GM10248 (cell line): ENCODE results near the gene NTF3.
"Not testable (repeated sequence)": the region's sequence is repeated elsewhere in the genome, so short reads cannot be mapped to it uniquely, and the experiment has no call there.

ENCODE experiments used
- CTCF ChIA-PET: fragments of 300-600 bp; sonication (Branson Sonifier 250); formaldehyde crosslinking; extraction: SDS; loops from one replicate; lab custom pipeline; 2021; ENCODE audit warnings: antibody characterized with exemption; lab: Yijun Ruan, JAX
- POLR2A ChIA-PET: fragments of 350-650 bp; sonication (Branson Sonifier 250); formaldehyde crosslinking; extraction: SDS; loops from one replicate; lab custom pipeline; 2020; ENCODE audit warnings: antibody characterized with exemption; lab: Yijun Ruan, JAX
- DNase-seq: peaks from one replicate; pipeline ENCODE4 v3.0.0; 2012; ENCODE audit errors: extremely low spot score
- CTCF ChIP-seq: IDR thresholded peaks from 2 replicates; pipeline ENCODE4 v1.5.1; 2012; ENCODE audit warnings: mild to moderate bottlenecking, low read depth; ENCODE audit errors: extremely low read depth, missing control alignments, control extremely low read depth

Gene NTF3

DNA sequence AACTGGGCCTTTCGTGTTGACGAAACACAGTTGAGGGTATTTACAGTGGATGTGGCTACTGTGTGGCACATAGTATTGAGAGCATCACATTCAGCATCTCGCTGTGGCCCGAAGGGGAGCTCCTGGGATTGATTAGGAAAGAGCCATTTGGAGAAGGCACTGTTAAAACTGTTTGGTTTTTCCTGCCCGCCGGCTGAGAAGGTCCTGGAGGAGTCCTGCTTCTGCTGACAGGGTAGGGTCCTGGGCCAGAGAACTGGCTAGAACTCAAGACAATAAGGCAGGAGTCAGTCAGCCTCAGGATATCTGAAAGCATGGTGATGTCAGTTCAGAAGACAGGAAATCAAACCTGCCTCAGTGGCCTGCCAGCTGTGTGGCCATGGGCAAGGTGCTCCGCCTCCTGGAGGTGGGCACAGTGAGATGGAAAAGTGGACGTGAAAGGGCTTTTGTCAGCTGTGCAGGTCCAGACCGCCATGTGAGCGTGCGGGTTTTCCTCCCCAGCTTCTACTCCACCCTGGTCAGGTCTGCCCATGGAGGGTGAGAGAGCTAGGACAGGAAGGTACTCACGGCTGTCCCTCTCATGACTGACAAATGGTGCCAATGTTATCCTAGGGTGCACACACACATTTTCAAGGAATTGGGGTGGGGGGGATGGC lies 92.3 kb downstream of the NTF3 start:
- no peak for TF ChIP-seq CTCF
- no peak for DNase-seq
- ChIA-PET POLR2A (no interaction called here), CTCF (interaction anchor here (1.4 kb wide), 1 partner anchor 13 kb away, joined by 3 read pairs; no protein-coding TSS in a partner anchor)

GRCh38 chr12:5524769-5525436 lies 93.0 kb downstream of the NTF3 start:
- ChIA-PET CTCF (interaction anchor here (1.4 kb wide), 1 partner anchor 14 kb away, joined by 3 read pairs; no protein-coding TSS in a partner anchor), POLR2A (no interaction called here)
- DNase-seq = no peak
- no peak for TF ChIP-seq CTCF

- CTCF ChIA-PET = no interaction called here
- no peak for DNase-seq
- TF ChIP-seq CTCF = no peak
- POLR2A ChIA-PET = no interaction called here
Observed at GRCh38 chr12:5525783-5526367, 94.0 kb downstream of the NTF3 start.

DNA sequence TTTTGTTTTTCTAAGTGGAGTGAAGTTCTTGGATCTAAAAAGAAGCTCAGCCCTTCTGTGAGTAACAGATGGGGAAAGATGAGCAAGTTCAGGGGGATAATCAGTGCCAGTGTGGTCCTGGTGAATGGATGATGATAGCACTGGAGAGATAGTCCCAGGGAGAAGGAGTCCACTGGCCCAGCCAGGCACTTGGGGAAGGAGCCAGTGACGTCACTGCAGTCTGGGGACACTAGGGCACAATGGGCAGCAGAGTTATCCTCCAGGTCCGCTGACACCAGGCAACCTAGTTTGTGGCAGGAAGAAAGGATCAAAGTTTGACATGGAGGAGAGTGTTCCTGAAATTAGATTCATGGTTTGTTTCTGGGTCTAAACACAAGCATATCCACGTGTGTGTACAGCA lies 101.5 kb downstream of the NTF3 start:
- ChIA-PET POLR2A (no interaction called here), CTCF (no interaction called here)
- no peak for TF ChIP-seq CTCF
- DNase-seq = no peak

DNA sequence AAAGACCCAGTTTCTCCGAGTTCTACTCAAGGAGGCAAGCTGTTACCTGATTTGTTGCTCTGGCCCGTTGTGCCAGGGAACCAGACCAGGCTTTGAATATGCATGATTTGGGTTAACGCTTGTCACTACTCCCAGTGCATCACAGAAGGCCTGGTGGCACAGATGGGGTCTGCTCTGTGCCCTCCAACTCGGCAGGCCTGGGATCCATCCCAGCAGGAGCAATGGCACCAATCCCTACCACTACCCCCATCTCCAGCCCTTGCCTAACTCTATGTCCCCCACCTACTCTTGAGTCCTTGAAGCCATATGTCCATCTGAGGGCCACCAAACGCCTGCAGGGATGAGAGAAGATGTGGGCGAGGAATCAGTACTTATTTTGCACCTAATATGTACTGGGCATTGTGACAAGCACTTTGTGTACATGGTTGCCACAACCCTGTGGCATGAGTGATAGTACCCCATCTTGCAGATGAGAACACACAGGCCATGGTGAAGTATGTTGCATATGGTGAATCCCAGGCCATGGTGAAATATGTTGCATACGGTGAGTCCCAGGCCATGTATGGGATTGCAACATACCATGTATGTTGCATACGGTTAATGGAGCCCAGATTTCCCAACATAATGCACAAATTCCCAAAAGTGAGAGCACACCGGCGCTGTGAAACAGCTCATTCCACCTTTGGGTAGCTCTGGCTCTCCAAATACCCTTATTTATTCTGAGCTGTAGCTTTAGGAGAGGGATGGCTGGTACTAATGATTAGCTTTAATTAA lies 102.7 kb downstream of the NTF3 start:
- DNase-seq = no peak
- POLR2A ChIA-PET = no interaction called here
- TF ChIP-seq CTCF = no peak
- CTCF ChIA-PET = interaction anchor here (1.5 kb wide), 1 partner anchor 15 kb away, joined by 4 read pairs; no protein-coding TSS in a partner anchor

GRCh38 chr12:5535541-5535940 lies 103.6 kb downstream of the NTF3 start:
- ChIA-PET CTCF (interaction anchor here (0.8 to 1.5 kb wide), 2 partner anchors 16 to 502 kb away, joined by 3 to 4 read pairs; no protein-coding TSS in a partner anchor), POLR2A (interaction anchor here (0.7 kb wide), 1 partner anchor 1764 kb away, joined by 3 read pairs; no protein-coding TSS in a partner anchor)
- no peak for DNase-seq
- no peak for TF ChIP-seq CTCF

GRCh38 chr12:5537026-5537615 lies 105.2 kb downstream of the NTF3 start:
- CTCF ChIA-PET, DNase-seq, POLR2A ChIA-PET: not testable (repeated sequence)
